Measurements from ENCODE around the gene ITGB3BP. TPM values are rescaled to one million over a fixed set of nuclear protein-coding genes. Genes with fewer than 3 reads are reported as not detected.
"Not testable (repeated sequence)": the region's sequence is repeated elsewhere in the genome, so short reads cannot be mapped to it uniquely, and the experiment has no call there.

The ITGB3BP gene
- total RNA-seq, 2 donors from 2014 or later: 41.5 to 62.7 TPM

GRCh38 chr1:63486629-63487028 is 36.4 kb downstream of the ITGB3BP start:
- WGBS, 2 experiments (ENCODE audit: insufficient coverage in 1 of 2, insufficient read length in 1 of 2): 96 to 100% methylated on average over 1 of the region's 1 CpG

GRCh38 chr1:63480057-63480456 is 43.0 kb downstream of the ITGB3BP start:
- H3K36me3 ChIP-seq (ENCODE audit: control insufficient read depth, insufficient read depth, low read length): peaks cover 9% of the 10 kb centered on the region
- peaks cover 6% of the 10 kb centered on the region for H3K9me3 ChIP-seq (ENCODE audit: control insufficient read depth, low read length)
- Mint-ChIP-seq H3K4me1 (no peaks in the 10 kb centered on the region), H3K9me3 (no peaks in the 10 kb centered on the region), H3K27me3 (ENCODE audit: insufficient read depth) (no peaks in the 10 kb centered on the region), H3K27ac (no peak overlapping the region), H3K36me3 (ENCODE audit: low read depth) (peaks cover 24% of the 10 kb centered on the region), H3K4me3 (no peak overlapping the region)
- TF ChIP-seq CTCF (conservative IDR thresholded peaks at IDR 0.05): no peak
- WGBS, 2 experiments (ENCODE audit: insufficient coverage in 1 of 2, insufficient read length in 1 of 2): 67 to 95% methylated on average over 1 of the region's 1 CpG
- no peak for DNase-seq
- H3K27ac ChIP-seq (ENCODE audit: low read depth, low read length): no peak overlapping the region
- H3K4me3 ChIP-seq (ENCODE audit: low read length): no peak overlapping the region
- H3K9ac ChIP-seq (ENCODE audit: extremely low read depth, low read length, poor library complexity, severe bottlenecking): no peak overlapping the region
- H3K27me3 ChIP-seq (ENCODE audit: control insufficient read depth, insufficient read depth, low read length, poor library complexity, severe bottlenecking): no peaks in the 10 kb centered on the region
- H3K4me1 ChIP-seq (ENCODE audit: control insufficient read depth, insufficient read depth, low read length): no peaks in the 10 kb centered on the region

More at GRCh38 chr1:63486629-63487028, 36.4 kb downstream of the ITGB3BP start:
- no peak overlapping the region for H3K27ac ChIP-seq (ENCODE audit: low read depth, low read length)
- Mint-ChIP-seq H3K4me3 (no peak overlapping the region), H3K36me3 (ENCODE audit: low read depth) (peaks cover 2% of the 10 kb centered on the region), H3K27me3 (ENCODE audit: insufficient read depth) (no peaks in the 10 kb centered on the region), H3K27ac (no peak overlapping the region), H3K9me3 (no peaks in the 10 kb centered on the region), H3K4me1 (peaks cover 8% of the 10 kb centered on the region)
- H3K27me3 ChIP-seq (ENCODE audit: control insufficient read depth, insufficient read depth, low read length, poor library complexity, severe bottlenecking): no peaks in the 10 kb centered on the region
- TF ChIP-seq CTCF (conservative IDR thresholded peaks at IDR 0.05): no peak
- no peaks in the 10 kb centered on the region for H3K9me3 ChIP-seq (ENCODE audit: control insufficient read depth, low read length)
- H3K36me3 ChIP-seq (ENCODE audit: control insufficient read depth, insufficient read depth, low read length): no peaks in the 10 kb centered on the region
- DNase-seq: no peak
- H3K9ac ChIP-seq (ENCODE audit: extremely low read depth, low read length, poor library complexity, severe bottlenecking): no peak overlapping the region
- H3K4me3 ChIP-seq (ENCODE audit: low read length): no peak overlapping the region
- H3K4me1 ChIP-seq (ENCODE audit: control insufficient read depth, insufficient read depth, low read length): no peaks in the 10 kb centered on the region

GRCh38 chr1:63475761-63476160 is 47.3 kb downstream of the ITGB3BP start:
- 71 to 92% methylated on average over 4 to 7 of the region's 7 CpGs for WGBS, 2 experiments (ENCODE audit: insufficient coverage in 1 of 2, insufficient read length in 1 of 2)
- Histone ChIP-seq H3K9me3 (ENCODE audit: control insufficient read depth, low read length) (peaks cover 23% of the 10 kb centered on the region), H3K27ac (ENCODE audit: low read depth, low read length) (no peak overlapping the region), H3K4me3 (ENCODE audit: low read length) (no peak overlapping the region), H3K9ac (ENCODE audit: extremely low read depth, low read length, poor library complexity, severe bottlenecking) (no peak overlapping the region), H3K4me1 (ENCODE audit: control insufficient read depth, insufficient read depth, low read length) (no peaks in the 10 kb centered on the region), H3K36me3 (ENCODE audit: control insufficient read depth, insufficient read depth, low read length) (peaks cover 14% of the 10 kb centered on the region), H3K27me3 (ENCODE audit: control insufficient read depth, insufficient read depth, low read length, poor library complexity, severe bottlenecking) (no peaks in the 10 kb centered on the region)
- Mint-ChIP-seq H3K4me3 (no peak overlapping the region), H3K9me3 (peaks cover 21% of the 10 kb centered on the region), H3K27ac (no peak overlapping the region), H3K4me1 (no peaks in the 10 kb centered on the region), H3K36me3 (ENCODE audit: low read depth) (peaks cover 40% of the 10 kb centered on the region), H3K27me3 (ENCODE audit: insufficient read depth) (no peaks in the 10 kb centered on the region)
- no peak for TF ChIP-seq CTCF (conservative IDR thresholded peaks at IDR 0.05)
- DNase-seq: no peak

GRCh38 chr1:63468683-63469082 is 54.3 kb downstream of the ITGB3BP start:
- not testable (repeated sequence) for H3K36me3 ChIP-seq (ENCODE audit: control insufficient read depth, insufficient read depth, low read length); H3K4me3 ChIP-seq (ENCODE audit: low read length); H3K4me3 Mint-ChIP-seq; H3K4me1 ChIP-seq (ENCODE audit: control insufficient read depth, insufficient read depth, low read length); H3K4me1 Mint-ChIP-seq; H3K9ac ChIP-seq (ENCODE audit: extremely low read depth, low read length, poor library complexity, severe bottlenecking); H3K27me3 Mint-ChIP-seq (ENCODE audit: insufficient read depth); H3K27me3 ChIP-seq (ENCODE audit: control insufficient read depth, insufficient read depth, low read length, poor library complexity, severe bottlenecking); H3K27ac ChIP-seq (ENCODE audit: low read depth, low read length); H3K27ac Mint-ChIP-seq; DNase-seq
- Mint-ChIP-seq H3K9me3 (peaks cover 35% of the 10 kb centered on the region), H3K36me3 (ENCODE audit: low read depth) (peaks cover 29% of the 10 kb centered on the region)
- peaks cover 29% of the 10 kb centered on the region for H3K9me3 ChIP-seq (ENCODE audit: control insufficient read depth, low read length)
- 96 to 100% methylated on average over 1 to 5 of the region's 5 CpGs for WGBS, 2 experiments (ENCODE audit: insufficient coverage in 1 of 2, insufficient read length in 1 of 2)

Measured in endodermal cell (in vitro differentiated cells).